HG02678 (cell line): ENCODE data around the gene KDSR.

Experiments
- ATAC-seq: cut with Tn5 transposase; IDR thresholded peaks from one replicate; pipeline ENCODE4 v1.9.1; 2021; ENCODE audit warnings: mild to moderate bottlenecking, moderate library complexity; ENCODE audit not compliant: unreplicated experiment

Gene KDSR

GRCh38 chr18:63307551-63308200 is 59.3 kb downstream of the KDSR start:
- ATAC-seq = no peak

GRCh38 chr18:63306819-63307550 is 60.0 kb downstream of the KDSR start:
- ATAC-seq = no peak

- ATAC-seq = no peak
Observed at GRCh38 chr18:63306249-63306648, 60.8 kb downstream of the KDSR start.

DNA sequence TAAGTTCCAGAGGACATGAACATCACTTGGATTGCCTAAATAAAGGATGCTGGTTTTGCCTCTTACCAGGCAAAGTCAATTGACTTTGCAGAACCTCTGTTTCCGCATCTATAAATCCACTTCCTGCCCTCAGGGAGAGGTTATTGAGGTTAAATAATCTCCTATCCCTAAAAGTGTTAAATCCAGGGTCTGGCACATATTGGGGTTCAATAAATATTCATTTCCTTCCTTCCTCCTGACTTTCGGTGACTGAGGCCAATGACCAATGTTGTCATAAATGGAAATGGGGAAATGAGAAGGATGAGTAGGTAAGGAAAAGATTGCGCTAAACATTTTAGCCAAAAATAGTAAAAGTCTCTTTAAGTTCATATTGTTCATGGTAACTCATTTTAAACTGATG is 63.5 kb downstream of the KDSR start:
- ATAC-seq = no peak

DNA sequence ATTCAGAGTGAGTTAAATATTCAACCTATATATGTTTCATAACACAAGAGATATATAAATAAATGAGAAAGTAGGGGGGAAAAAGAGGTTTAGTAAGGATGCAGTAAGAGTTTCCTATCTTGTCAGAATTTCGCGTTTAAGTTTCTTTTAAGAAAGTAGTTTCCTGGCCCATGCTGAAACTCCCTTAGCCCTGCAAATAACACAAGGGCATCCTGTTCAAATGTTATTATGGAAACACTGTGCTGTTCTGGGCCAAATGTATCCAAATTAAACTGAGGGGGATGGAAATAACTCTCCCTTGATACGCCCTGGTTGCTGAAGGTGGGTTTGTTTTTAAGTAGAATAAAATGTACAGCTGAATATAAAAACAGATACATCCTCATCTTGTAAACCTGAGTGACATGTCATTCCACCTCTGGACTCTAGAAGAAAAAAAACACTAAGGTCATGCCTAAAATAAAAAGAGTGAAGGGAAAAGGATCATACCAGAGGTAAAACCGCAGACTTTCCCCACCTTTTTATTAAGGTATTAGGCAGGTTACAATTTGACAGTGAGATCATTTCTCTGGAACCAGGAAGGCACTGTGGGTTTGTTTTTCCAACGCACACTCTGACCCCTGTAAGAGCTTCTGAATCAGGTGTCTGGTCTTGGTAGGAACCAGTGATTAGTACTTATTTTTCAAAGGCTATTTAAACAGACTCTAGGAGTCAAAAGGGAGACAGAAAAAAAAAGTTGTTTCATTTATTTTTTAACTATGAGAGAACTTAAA is 64.2 kb downstream of the KDSR start:
- no peak for ATAC-seq

GRCh38 chr18:63302220-63302619 is 64.8 kb downstream of the KDSR start:
- ATAC-seq = no peak

GRCh38 chr18:63301434-63301833 is 65.6 kb downstream of the KDSR start:
- ATAC-seq = no peak

DNA sequence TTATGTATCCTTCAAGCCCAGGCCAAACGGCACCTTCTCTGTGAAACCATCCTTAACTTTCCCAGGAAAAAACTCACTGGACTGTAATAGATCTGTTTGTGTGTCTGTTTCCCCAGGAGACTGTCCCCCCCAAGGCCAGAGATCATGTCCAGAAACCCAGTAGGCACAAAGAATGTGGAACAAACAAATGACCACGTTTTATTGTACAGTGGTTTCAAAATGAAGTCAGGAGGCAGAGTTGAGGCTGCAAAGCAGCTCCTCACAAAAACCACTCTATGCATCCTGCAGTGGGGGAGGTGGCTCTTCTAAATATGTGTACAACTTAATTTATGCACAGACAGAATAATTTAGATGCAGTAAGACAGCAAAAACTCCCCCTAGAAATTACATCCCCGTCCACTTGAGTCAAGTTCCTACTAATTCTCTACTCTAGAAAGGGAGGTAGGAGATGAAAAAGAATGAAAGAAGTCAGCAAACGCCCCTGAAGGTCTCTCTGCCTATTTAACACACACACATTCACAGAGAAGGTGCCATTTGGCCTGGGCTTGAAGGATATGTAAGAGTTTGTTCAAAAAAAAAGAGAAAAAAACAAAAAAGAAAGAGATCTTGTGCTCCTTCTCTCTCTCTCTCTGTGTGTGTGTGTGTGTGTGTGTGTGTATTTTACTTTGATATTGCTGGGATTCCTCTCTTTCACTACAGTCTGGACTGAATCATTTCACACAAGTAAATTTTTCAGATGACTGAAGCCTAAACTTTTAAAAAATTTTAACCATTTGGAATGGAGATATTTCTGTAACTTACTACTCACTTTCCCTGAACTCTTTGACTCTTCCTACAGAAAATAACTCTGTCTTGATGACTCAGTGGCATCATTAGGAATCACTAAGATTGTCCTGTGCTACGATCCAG is 66.9 kb downstream of the KDSR start:
- peak; percentile 61 for ATAC-seq

DNA sequence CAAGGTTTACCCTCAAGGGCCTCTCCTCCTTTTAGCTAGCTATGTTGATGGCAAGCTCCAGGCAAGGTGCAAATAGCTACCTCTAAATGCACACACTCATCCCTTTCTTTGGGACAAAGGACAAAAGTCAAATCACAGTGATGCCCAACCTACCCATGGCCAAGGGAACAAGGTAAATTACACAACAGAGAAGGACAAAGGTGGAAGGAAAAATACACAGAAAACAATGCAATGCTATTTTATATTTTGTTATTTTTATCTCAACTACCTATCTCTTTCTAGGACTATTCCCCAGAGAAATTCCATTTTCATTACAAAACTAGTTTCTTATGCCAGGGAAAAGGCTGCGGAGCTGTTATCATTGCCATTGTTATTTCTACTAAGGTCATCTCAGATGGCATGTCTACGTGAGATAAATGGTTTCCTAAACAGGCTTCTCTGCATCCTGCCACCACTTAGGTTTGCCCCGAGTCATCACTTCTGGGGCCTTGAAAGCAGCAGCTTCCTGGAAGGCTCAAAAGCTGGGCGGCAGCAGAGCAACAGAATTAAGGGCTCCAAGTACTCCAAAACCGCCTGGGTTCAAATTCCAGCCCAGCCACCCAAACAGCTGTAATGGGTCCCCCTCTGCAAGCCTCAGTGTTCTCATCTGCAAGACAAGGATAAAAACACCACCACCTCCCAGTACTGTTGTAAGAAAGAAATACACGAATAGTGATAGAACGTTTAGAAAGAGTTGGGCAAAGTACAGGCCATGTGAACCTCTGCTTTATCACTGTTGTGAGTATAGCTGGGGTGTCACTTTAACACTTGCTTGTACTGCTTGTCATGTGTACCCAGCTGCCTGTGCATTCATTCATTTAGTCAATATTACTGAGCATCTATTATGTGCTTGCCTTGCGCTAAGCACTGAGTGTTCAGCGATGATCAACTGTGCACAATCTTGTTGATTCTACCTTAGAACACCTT is 68.3 kb downstream of the KDSR start:
- no peak for ATAC-seq

DNA sequence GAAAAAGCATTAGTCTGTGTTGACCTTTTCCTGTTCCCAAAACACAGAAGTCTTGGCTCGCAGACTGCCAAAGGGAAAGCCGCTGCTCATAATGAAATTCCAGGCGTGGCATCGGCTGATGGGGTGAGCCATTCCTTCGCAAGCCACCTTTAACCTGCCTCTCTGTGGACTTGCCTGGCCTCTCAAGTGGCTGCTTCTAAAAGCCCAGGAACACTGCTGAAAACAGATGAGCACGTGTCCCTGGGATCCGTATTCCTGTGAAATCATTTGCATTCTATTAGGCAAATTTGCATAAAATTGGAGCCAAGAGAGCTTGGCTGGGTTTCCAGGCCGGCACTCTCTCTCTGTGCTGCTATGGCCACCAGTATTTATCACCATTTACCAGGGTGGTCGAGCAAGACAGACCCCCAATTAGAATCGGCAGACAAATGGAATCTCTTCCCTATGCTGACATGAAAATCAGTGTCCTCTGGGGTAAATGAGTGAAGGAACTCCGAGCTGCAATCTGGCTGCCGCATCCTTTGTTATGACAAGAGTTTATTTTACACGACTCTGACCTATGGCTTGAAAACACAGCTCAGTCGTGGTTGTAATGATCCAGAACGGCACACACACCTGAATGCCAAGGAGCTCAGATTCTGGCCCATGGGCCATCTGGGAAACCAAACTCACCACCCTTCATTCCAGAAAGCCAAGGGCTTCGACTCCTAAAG is 69.2 kb downstream of the KDSR start:
- no peak for ATAC-seq

DNA sequence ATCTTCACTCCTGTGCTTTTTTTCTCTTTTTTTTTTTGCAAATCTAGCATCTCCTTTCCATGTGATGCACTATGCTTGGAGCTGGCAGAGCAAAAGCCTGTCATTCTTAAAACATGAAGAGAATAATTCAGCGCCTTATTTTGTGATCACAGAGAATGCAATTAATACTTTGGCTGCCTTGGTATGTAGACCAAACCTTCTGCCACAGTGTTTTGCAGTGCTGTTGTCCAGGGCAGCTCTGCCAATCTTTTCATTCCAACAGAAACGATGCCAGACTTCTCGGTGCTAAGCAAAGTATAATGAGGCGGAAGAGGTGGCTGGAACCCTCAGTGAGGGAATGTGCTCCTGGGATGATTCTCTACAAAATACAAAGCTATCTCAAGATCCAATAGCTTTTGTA is 73.1 kb downstream of the KDSR start:
- ATAC-seq = no peak

DNA sequence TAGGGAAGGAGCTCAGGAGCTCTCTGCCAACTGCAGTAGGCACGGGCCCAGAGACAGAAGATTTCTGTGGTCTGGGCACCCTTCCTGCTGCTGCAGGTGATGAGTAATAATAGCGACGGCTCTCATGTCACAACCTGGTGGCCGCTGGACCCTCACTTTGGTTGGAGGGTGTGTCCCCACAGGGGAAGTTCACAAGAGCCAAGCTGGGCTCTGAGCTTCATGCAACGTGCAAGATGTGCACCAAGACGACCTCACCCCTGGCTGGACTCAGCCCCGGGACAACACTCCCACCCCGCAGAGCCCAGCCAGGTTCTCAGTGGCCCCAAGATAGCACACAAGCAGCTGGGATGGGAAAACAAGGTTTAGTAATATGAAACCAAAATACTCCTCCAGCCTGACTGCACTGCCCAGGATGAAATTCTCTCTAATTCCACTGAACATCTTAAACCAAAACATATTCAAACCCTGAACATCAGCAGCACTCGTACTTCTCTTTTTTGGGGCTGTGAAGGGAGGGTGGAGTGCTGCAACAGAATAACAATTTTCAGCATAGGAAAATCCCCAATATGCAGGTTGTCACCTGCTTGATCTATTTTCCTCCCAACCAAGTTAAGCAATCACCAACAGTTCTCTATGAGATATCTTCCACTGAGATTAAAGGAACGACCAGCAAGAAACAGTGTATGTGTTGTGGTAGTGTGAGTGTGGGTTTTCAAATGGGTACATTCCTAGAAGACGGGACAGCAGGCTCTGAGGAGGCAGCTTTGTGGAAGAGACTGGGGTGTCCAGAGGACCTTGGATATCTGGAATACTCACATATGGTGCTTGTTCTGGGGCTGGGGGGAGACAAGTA is 73.9 kb downstream of the KDSR start:
- peak; percentile 69 for ATAC-seq

GRCh38 chr18:63291278-63291677 is 75.7 kb downstream of the KDSR start:
- no peak for ATAC-seq

- ATAC-seq = no peak
Observed at GRCh38 chr18:63290821-63291200, 76.2 kb downstream of the KDSR start.

GRCh38 chr18:63290166-63290820 is 76.7 kb downstream of the KDSR start:
- no peak for ATAC-seq

DNA sequence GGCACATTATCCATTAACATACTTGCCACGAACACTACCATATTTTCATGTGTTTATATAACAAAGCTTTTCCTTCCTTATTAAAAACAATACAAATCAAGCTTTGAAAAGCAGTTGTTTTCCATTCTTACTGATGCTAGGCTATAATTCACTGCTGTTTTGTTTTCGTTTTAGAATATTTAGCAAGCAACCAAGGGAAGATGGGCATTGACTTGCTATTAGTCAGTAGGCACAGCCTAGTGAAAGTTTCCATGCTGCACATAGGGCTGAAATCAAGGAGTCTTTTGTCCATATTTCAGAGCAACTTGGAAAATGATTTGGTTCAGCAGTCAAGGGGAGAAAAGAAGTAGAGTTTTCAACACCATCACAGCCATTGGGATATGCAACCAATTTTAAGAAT is 78.7 kb downstream of the KDSR start:
- no peak for ATAC-seq

DNA sequence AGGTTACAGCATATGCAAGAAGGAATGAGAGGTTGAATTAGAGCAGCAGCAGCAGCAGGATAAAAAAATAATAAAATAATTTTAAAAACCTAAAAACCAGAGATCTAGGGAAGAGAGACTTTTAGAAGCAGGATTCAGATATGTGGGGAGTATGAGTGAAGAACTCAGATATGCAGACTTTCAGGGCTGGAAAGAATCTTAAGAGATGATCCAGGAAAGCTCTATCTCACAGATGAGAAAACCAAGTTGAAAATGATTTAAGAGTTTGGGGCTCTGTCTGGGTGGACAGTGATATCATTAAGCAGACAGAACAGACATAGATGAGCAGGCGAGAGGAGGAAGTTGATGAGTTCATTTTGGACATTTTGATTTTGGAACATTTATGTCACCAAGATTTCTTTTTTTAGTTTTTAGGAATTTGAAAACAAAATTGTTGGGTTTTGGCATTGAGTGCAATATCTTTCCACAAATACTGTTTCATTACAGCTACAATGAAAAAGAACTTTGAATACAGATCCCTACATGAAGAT is 79.2 kb downstream of the KDSR start:
- no peak for ATAC-seq
